IPS-NIHi7 (cell line): ENCODE data around the gene CAB39.
A peak's percentile ranks its signal among the peaks of the same experiment; 100 is the strongest.
"Not testable (repeated sequence)": the region's sequence is repeated elsewhere in the genome, so short reads cannot be mapped to it uniquely, and the experiment has no call there.

ENCODE experiments used
- DNase-seq: peaks from one replicate; pipeline ENCODE4 v3.0.0; 2012; ENCODE audit warnings: mixed read lengths; ENCODE audit errors: extremely low spot score

The CAB39 gene

DNA sequence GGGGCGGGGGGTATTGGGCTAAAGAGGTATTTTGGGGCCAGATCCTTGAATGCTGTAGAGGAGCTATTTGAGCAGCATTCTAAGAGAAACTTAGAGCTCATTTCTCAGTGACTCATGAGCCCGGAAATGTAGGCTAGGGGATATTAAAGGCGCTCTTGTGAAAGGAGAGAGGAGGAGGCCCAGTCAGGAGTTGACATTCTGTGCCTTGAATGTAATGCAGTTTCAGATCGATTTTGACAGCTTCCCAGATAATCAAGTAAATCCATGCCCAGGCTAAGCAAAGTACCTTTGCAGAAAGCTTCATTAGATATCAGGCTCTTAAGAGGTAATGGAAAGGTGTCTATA, 1.5 kb downstream of the CAB39 start:
- peak; percentile 28 for DNase-seq

DNA sequence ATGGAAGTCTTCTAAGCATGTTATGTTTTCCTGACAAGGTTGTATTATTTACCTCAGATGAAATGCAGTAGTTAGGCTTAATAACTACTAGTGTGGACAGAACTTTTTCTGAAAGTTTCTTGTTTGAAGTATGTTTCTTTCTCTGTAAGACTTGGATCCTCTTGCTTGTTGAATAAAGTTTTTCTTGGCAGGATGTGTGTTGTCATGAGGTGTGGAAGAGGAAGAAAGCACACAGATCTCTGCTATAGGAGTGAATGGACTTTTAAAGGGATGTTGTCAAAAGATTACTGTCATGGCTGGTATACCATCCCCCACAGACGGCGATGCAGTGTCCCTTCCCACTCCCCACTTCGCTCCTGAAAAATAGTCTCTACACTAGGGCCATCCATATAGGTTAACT, 2.6 kb downstream of the CAB39 start:
- DNase-seq = no peak

DNA sequence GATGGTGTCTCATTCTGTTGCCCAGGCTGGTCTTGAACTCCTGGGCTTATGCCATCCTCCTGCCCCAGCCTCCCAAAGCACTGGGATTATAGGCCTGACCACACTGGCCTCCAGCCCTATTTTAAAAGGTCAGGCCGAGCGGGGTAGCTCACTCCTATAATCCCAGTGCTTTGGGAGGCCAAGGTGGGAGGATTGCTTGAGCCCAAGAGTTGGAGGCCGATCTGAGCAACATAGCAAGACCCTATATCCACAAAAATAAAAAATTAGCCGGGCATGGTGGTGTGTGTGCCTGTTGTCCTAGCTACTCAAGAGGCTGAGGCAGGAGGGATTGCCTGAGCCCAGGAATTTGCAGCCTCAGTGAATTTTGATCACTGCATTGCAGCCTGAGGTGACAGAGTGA, 3.9 kb downstream of the CAB39 start:
- no peak for DNase-seq

DNA sequence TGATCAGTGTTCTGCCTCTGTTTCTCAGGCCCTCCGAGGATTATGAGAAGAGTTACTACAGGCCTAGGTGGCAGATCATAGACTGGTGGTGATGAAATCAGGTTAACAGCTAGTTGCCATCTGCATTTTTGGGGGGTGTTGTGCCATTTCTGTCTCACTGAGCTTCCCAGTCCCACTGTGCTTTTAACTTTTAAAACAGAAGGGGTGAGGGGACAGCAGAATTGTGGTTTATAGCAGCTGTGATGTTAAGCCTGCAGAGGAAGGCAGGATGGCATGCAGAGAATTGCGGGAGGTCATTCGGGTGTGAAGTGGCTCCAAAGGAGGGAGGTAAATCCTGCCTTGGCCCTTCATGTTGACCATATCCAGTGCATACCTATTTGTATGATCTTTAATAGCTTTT, 5.0 kb downstream of the CAB39 start:
- peak; percentile 31 for DNase-seq

DNA sequence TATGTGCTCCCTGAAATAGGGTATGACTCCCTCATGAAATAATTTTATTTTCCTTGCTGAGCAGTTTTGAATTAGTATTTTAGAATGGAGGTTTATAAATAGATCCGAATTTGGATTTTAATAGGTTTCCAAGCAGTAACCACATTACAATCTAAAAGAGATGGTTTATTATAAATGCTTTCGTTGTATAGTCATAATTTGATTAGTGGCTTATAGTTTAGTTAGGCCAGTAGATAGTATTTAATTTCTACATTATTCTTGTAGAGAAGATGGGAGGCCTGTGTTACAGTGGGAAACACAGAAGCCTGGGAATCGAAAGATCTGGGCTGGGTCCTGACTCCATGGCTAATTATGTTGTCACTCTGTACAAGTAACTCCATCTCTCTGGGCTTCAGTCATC, 6.7 kb downstream of the CAB39 start:
- no peak for DNase-seq

DNA sequence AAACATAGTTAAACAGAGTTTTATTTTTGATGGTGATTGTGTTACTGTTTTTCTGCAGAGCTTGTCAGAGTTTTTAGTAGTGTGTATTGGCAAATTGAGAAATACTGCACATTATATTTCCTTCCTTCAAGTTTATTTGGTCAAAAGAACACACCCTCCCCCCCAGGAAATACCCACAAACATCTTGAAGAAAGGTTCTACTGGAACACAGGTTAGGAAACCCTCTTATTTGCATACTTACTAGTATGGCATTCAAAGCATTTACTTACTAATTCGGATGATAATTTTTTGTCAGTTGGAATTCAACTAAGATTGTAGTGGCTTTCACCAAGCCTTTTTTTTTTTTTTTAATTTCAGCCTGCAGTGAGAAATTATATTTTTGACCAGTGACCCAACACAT, 9.1 kb downstream of the CAB39 start:
- DNase-seq = no peak

DNA sequence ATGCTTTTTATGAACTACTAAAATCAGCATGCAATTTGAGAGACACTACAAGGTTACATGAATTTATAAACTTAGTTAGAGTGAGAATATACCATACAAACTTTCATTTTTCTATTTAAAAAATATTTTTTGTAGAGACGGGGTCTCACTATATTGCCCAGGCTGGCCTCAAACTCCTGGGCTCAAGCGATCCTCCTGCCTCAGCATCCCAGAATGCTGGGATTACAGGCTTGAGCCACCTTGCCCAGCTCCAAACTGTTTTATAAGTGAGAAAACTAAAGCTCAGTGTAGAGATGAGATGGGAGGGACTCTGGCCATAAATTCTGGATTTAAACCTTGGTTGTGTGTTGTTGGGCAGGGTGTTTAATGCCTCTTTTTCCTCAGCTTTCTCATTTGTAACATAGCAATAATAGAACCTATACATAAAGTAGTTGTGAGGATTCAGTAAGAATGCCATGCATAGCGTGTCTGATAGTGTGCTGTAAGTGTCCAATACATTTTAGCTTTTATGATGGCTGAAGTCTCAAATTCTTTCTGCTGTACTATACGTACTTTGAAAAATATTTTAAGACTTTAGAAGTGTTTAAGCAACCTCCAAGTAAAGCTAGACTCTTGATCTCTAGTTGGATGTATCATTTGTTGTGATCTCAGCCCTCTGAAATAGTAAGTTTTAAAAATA, 9.7 kb downstream of the CAB39 start:
- DNase-seq = no peak

DNA sequence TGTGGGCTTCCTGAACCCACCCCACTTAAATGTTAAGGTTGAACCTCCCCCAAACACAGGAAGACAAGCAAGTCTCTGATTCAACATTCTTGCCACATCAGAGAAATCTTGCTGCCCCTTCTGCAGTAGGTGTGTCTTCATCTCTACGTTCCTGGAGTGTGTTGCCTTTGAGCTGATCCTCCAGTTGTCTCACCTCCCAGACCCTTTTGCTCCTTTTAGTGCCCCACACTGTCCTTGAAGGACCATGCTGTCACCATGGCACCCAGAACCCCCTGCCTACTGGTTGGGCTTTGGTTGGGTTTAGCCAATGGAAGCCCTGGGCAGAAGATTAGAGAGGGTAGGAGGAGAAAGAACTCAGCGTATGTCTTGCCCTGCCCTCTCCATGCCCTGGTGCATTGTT, 10.7 kb downstream of the CAB39 start:
- no peak for DNase-seq

DNA sequence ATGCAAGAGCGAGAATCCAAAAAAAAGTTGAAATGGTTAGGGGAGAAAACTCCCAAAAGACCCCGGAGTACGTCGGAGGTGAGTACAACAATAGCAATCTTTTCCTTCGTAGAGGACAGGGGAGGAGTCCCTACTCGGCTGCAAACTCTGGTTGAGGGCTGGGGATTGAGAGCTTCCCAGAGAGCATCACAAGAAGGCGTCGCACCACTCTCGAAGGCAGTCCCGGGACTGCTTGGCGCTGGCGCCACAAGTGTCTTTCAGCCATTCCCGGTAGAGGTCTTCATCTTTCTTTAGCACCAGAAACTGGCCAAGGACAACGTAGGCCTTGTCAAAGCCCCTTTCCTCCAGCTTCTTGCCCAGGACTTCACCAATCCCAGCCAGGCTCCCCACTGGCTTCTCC, 12.3 kb downstream of the CAB39 start:
- DNase-seq = not testable (repeated sequence)

DNA sequence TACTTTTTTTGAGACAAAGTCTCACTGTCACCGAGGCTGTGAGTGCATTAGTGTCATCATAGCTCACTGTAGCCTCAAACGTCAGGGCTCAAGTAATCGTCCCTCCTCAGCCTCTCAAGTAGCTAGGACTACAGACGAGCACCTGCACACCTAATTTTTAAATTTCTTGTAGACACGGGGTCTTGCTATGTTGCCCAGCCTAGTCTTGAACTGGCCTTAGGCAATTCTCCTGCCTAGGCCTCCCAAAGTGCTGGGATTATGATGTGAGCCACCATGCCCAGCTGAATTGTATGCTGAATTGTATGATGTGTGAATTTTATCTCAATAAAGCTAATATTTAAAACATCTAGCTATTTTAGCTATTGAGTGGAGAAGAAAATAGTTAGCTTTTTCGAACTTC, 18.9 kb downstream of the CAB39 start:
- no peak for DNase-seq

DNA sequence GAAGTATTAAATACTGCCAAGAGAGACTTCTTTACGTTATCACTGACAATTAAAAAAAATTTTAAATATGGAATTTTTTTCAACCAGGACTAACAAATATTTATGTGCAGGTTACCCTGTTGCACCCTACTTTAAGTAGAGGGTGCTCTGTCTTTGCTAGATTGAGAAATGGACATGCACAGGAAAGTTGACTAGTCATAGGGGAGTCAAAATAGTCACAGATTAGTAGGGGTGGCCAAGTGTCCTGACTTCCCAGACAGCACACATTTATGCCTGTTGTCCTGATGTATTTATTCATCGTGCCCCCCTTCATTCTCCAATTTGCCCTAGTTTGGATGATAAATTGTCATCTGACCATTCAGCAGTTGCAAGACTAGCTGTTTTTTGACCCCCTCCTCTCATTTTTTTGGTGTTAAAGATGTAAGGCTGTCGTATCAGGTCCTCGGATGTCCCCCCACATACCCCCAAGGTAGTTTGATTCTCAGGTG, 20.3 kb downstream of the CAB39 start:
- DNase-seq = no peak

DNA sequence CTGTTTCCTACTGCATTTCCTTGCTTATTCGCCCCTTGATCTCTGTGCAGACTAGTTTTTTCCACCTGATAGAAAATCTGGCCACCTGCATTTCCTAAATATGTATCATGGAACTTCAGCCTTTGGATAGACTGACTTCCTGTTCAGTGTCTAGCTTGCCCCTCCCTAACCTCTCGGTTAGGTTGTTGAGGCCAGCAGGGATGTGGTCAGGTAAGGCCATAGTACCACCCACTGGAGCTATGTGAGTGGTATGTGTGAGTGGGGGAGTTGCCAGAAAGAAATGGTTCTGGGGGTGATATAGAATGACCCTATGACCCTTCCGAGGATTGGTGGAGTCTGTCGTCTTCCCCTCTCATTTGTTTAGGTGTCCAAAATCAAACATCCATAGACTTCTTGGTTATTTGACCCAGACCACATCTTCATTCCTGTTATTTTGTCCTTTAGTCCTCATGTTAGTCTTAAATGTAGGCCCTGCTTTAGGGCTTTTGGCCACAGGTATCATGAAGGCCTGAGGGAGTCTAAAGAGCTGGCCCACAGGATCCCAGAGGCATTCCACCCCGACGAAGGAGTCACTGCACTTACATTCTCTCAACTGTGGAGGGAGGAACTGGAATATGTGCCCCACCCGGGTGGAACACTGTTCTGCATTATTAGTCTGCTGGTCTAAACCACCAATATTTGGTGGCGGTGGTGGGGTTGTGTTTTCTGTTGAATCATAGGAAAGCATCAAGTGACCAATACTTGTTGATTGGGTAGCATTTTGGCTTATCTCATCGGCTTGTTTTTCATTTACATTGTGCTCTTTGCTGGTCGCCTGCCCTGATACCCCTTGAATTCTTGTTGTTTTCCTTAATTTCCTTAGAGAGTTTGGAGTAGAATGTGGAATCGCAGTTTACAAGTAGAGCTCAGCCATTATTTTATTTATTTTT, 21.9 kb downstream of the CAB39 start:
- no peak for DNase-seq

DNA sequence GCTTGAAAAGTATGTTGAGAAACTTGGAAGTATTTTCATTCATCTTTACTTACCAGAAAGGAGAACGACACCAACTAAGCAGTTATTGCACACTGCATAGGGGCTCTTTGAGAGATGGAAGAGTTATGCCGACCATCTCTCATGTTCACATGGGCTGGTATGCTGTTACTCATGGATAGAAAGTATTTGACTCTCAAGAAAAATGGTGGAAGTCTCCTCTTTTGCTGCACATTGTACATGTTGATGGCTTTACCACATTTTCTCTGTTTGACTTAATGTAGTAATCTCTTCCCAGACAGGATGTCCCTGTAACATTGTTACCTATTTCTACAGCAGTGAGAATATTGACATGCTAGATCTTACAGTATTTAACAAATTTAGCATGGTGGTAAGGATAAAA, 23.2 kb downstream of the CAB39 start:
- no peak for DNase-seq

DNA sequence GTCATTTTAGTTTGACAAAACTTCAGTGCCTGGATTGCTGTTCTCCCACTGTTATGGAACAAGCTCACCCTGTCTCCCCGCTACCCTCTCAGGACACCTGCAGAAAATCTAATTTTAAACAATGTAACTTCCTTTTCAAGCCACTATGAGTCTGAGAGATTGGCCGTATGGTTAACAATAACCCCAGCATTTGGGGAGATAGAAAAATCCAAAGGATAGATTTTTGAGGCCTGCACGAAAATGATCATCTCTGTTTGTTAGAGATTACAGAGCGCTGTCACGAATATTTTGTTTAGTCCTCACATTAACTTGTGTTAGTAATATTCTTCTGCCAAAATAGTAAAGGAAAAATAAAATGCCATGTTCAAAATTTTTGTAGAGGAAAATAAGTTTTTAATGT, 24.7 kb downstream of the CAB39 start:
- DNase-seq = no peak

DNA sequence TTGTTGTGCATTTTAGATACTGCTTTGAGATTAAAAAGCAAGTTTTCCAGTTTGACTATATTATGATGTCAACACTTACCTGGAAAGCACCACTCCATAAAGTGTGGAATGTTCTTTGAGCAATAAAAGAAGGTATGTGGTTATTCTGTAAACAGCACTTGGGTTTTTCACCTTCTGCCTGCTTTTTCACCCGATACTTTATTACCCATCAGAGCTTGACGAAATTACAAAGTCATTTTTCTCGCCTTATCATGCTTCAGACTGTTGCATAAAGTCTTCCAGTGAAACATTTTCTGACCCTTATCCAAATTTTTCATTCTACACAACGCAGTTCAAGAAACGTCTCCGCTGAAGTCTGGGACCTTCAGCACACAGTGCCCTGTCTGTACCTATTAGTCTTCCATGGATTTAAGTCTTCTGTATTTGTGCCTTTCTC, 25.2 kb downstream of the CAB39 start:
- no peak for DNase-seq

DNA sequence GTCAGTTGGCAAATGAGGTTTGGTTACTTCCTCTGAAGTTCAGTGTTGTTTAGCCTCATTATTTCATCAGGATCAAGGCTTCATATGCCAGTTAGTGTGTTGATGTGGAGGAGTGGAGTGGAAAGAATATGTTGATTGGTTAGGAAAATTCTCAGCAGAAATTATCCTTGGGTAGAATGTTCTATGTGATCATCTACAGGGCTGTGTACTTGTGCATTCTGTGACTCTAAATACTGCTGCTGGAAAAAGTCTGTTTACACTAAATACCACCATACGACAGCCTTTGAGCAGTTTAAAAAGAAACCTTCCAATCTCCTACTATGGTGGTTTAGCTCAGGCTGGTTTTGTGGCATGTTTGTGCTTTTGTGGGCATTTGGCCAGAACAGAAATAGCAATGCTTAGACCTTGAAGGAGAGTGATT, 25.8 kb downstream of the CAB39 start:
- no peak for DNase-seq

DNA sequence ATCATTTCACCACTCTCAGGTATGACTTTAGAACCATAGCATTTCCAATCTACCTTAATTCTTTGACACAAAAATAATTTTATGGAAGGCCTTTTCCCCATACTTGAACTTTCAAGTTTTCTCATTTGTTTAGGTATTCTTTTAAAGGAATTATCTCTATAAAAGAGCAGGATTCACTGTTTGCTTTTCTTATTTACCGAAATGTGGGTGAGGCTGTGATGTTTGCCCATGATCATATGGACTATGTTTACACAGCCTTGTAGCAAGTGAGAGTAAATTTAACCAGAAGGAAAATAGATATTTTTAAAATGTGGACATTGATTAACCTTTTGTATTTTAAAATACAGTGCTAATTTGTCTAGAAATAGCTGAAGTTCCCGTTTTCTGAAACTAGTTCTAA, 26.3 kb downstream of the CAB39 start:
- no peak for DNase-seq

DNA sequence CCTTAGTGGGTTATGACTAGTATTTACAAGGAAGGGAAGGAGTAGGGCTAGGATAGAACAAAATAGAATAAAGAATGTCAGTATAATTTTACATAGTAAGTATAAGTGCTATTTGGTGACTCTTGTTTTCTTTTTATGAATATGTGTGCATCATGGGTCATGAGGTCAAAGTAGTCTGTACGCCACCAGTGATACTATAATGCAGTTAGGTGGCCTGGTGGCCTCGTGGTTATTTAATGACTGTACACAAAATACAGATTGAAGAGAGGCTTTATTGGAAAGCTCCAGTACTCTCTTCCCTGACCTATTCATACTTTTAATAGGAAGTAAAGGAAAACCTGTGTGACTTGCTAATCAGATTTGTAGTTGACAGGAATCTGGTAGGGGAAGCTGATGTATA, 27.3 kb downstream of the CAB39 start:
- no peak for DNase-seq

DNA sequence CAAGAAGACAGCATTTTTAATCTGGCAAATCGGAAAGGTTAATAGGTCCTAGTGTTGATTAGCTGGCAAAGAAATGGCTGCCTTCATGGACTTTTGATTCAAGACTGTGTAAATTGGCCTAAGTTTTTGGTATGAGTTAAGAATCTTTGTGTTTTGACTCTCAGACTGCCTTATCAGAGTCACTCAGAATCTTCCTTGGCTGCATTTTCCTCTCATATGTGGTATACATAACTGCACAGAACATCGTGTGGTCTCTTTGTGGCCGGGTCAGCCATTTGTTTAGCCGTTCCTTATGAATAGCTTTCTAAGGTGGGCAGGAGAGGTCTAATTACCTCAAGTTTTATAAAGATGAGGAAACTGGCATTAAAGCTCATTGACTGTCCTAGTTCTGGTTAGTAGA, 30.1 kb downstream of the CAB39 start:
- DNase-seq = no peak

DNA sequence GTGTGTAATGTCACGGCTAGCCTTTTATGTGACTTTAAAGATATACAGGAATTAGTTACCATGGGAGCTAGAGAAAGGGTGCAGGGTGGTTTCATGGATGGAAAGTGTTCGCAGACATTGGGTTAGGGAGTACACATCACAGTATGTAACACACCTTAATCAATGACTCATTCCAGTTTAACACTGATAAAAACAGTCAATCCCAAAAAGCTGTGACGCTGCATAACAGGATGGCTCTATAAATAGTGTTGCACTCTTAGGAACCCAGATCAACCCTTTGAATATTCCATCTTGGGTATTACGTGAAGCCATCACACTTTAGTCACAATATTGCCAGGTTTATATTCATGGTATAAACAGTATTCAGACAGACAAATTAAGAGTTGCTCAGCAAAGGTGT, 33.6 kb downstream of the CAB39 start:
- no peak for DNase-seq

DNA sequence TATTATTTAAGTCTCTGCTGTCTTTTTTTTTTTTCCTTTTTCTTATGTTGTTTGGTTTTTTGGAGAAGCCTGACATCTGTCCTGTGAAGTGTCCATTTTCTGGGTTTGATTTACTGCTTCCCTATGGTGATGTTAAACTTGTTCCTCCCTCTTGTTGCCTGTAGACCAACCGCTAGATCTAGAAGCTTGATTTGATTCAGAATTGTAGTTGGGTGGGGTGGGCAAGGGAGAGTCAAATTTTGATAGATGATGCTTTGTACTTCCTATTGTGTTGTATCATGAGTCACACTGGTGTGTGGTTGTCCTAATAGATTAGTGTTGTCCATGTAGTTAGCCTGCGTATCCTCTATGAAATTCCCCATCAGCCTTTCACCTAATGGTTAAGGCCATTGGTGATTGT, 35.4 kb downstream of the CAB39 start:
- no peak for DNase-seq

DNA sequence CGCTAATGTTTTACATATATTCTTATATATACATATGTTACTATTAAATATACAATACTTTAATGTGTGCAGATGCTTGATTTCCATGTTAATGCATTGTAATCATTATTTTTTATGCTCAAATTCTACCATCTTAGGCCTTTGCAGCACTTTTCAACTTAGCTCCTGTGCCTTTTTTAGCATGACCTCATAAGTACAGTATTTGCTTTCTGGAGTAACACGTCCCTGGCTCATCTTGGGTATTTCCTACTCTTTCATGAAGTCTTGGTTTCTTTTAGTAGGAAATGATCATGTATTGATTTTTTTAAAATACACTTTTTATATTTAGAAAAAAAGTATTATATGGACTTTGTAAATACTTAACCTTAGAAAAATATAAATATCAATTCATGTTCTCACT, 36.5 kb downstream of the CAB39 start:
- DNase-seq = no peak

DNA sequence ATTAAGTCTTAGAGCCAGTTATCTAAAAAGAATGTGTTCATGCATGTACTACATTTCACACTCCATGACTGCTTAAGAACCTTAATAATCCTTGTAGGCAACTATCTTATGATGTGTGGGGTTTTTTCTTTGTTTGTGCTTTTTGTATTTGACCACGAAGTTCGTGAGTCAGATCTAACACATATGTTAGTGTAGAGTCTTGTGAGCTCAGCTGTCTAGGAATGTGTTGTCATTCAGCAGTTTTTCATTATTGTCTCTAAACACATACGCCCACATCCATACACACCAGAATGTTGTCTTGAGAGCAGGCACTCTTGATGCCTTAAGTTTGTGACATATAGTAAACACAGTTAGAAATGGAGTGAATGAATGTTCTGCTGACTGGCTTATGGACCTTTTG, 38.4 kb downstream of the CAB39 start:
- DNase-seq = no peak
